ENCODE measurements around the gene CCDC69. TPM values are rescaled to one million over a fixed set of nuclear protein-coding genes. Genes with fewer than 3 reads are reported as not detected.
"Not testable (repeated sequence)": the region's sequence is repeated elsewhere in the genome, so short reads cannot be mapped to it uniquely, and the experiment has no call there.

Gene CCDC69
- total and polyA plus RNA-seq, 3 experiments from 2014 or later: 47.9 to 134 (median 50.5) TPM

DNA sequence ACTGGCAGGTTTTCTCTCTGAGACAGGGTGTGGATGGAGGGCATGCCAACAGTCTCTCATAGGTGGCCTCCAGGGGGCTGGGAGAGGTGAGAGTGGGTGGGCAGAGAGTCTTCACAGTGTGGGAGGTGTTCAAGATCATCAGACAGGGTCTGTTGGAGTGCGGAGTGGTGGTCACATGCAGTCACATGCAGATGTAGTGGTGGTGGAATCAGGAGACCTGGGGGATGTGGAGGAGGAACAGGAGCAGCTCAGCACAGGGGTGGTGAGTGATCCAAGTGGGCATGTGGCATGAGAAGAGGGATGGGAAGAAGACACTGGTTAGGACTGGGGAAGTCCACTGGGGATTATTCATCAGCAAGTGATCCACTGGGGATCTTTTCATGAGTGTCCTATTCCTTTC, 34.9 kb upstream of the CCDC69 start:
- Histone ChIP-seq H3K4me3 (ENCODE audit: low read length) (no peak overlapping the region), H3K27me3 (ENCODE audit: insufficient read depth, low read length, poor library complexity, severe bottlenecking) (no peaks in the 10 kb centered on the region), H3K4me1 (ENCODE audit: insufficient read depth, low read length) (peaks cover 5% of the 10 kb centered on the region), H3K9me3 (ENCODE audit: low read length) (no peaks in the 10 kb centered on the region), H3K36me3 (ENCODE audit: insufficient read depth, low read length) (no peaks in the 10 kb centered on the region), H3K27ac (ENCODE audit: low read depth, low read length) (no peak overlapping the region)
- H3K4me1 Mint-ChIP-seq: peaks cover 4 to 22% (median 5%) of the 10 kb centered on the region in 3 donors
- POLR2A ChIA-PET: no interaction called here
- no peak for DNase-seq
- no peak overlapping the region for H3K4me3 Mint-ChIP-seq
- no peaks in the 10 kb centered on the region for H3K27me3 Mint-ChIP-seq
- peak overlapping the region in 1 of 8 donors; percentile 40 for H3K27ac Mint-ChIP-seq
- CTCF ChIA-PET: no interaction called here
- no peaks in the 10 kb centered on the region for H3K9me3 Mint-ChIP-seq
- H3K36me3 Mint-ChIP-seq: peaks cover 0 to 28% (median 5%) of the 10 kb centered on the region in 3 donors

- DNase-seq: no peak
- Mint-ChIP-seq H3K9me3 (no peaks in the 10 kb centered on the region), H3K36me3 (peaks cover 0 to 25% (median 2%) of the 10 kb centered on the region in 3 donors), H3K4me1 (peaks cover 11 to 28% (median 11%) of the 10 kb centered on the region in 3 donors), H3K27ac (no peak overlapping the region), H3K27me3 (no peaks in the 10 kb centered on the region), H3K4me3 (no peak overlapping the region)
- CTCF ChIA-PET: no interaction called here
- Histone ChIP-seq H3K36me3 (ENCODE audit: insufficient read depth, low read length) (no peaks in the 10 kb centered on the region), H3K4me3 (ENCODE audit: low read length) (no peak overlapping the region), H3K9me3 (ENCODE audit: low read length) (no peaks in the 10 kb centered on the region), H3K4me1 (ENCODE audit: insufficient read depth, low read length) (peaks cover 11% of the 10 kb centered on the region), H3K27ac (ENCODE audit: low read depth, low read length) (no peak overlapping the region), H3K27me3 (ENCODE audit: insufficient read depth, low read length, poor library complexity, severe bottlenecking) (no peaks in the 10 kb centered on the region)
- POLR2A ChIA-PET: no interaction called here
These were observed 34.3 kb upstream of the CCDC69 start for GRCh38 chr5:151258201-151258611.

DNA sequence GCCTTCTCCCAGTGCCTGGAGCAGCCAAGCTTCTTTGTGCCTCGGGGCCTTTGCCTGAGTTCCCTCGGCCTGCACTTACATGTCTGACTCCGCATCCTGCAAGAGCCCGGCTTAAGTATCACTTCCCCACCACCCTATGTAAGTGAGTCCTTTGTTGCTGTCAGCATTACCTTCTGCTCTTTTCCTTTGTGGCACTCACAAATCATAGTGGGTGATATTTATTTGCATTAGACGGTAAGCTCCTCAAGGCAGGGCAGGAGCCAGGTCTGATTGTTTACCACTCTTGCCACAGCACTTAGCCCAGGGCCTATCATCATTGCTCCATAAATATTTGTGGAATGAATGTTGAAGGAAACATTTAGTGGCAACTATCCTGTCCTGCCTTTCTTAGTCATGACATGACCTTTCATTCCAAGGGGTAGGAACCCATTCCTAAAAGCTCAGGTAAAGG, 33.9 kb upstream of the CCDC69 start:
- H3K36me3 ChIP-seq (ENCODE audit: insufficient read depth, low read length): no peaks in the 10 kb centered on the region
- no peaks in the 10 kb centered on the region for H3K9me3 Mint-ChIP-seq
- ChIA-PET POLR2A (no interaction called here), CTCF (interaction anchor here (1.4 kb wide), 1 partner anchor 19 kb away, joined by 3 read pairs; no protein-coding TSS in a partner anchor)
- peaks cover 13% of the 10 kb centered on the region for H3K4me1 ChIP-seq (ENCODE audit: insufficient read depth, low read length)
- H3K4me3 ChIP-seq (ENCODE audit: low read length): no peak overlapping the region
- H3K36me3 Mint-ChIP-seq: peaks cover 0 to 28% (median 2%) of the 10 kb centered on the region in 3 donors
- no peaks in the 10 kb centered on the region for H3K9me3 ChIP-seq (ENCODE audit: low read length)
- H3K27ac ChIP-seq (ENCODE audit: low read depth, low read length): no peak overlapping the region
- no peak overlapping the region for H3K27ac Mint-ChIP-seq
- H3K27me3 Mint-ChIP-seq: no peaks in the 10 kb centered on the region
- H3K27me3 ChIP-seq (ENCODE audit: insufficient read depth, low read length, poor library complexity, severe bottlenecking): no peaks in the 10 kb centered on the region
- H3K4me1 Mint-ChIP-seq: peaks cover 15 to 32% (median 15%) of the 10 kb centered on the region in 3 donors
- DNase-seq: no peak
- peak overlapping the region in 1 of 7 donors; percentile 51 for H3K4me3 Mint-ChIP-seq

DNA sequence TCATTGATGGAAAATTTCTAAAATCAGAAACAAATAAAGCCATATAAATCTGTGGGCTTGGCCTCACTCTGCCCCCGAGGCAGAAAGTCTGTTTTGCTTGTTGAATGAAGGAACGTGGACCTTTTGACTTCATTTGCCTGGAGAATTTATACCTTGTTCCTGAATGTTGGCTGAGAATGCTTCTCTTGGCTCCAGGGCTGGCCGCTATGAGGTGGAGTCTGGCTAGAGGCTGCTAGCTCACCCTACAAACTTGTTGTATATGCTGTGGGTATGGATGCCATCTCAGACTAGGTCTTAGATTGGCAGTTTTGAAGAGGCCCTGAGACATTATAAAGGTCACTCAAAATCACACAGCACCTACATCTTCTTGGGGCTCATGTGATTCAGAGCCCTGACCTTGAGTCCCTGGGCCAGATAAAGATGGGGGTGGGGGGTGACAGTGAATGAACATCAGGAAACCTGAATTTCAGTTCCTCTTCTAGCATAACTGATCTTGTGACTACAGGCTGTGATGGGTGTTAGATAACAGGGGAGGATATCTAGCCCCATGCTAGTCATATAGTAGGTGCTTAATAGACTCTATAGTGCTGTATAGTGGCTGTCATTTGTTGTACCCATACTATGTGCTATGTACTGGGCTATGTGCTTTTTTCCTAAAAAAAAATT, 31.9 kb upstream of the CCDC69 start:
- Mint-ChIP-seq H3K9me3 (no peaks in the 10 kb centered on the region), H3K4me3 (peak overlapping the region in 1 of 7 donors; percentile 29), H3K4me1 (peaks cover 27 to 49% (median 30%) of the 10 kb centered on the region in 3 donors), H3K36me3 (peaks cover 0 to 19% (median 0%) of the 10 kb centered on the region in 3 donors), H3K27ac (no peak overlapping the region), H3K27me3 (no peaks in the 10 kb centered on the region)
- POLR2A ChIA-PET: no interaction called here
- CTCF ChIA-PET: no interaction called here
- Histone ChIP-seq H3K36me3 (ENCODE audit: insufficient read depth, low read length) (no peaks in the 10 kb centered on the region), H3K4me3 (ENCODE audit: low read length) (no peak overlapping the region), H3K4me1 (ENCODE audit: insufficient read depth, low read length) (peaks cover 28% of the 10 kb centered on the region), H3K9me3 (ENCODE audit: low read length) (no peaks in the 10 kb centered on the region), H3K27ac (ENCODE audit: low read depth, low read length) (no peak overlapping the region), H3K27me3 (ENCODE audit: insufficient read depth, low read length, poor library complexity, severe bottlenecking) (no peaks in the 10 kb centered on the region)
- no peak for DNase-seq

DNA sequence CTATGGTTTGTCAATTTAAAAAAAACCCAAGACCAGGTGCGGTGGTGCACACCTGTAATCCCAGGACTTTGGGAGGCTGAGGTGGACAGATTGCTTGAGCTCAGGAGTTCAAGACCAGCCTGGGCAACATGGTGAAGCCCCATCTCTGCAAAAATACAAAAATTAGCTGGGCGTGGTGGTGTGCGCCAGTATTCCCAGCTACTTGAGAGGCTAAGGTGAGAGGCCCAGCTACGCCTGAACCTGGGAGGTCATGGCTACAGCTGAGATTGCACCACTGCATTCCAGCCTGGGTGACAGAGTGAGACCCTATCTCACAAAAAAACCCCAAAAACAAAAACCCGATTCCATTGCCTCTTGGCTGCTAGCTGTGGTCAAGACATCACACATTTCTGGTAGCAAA, 31.1 kb upstream of the CCDC69 start:
- H3K9me3 ChIP-seq (ENCODE audit: low read length); H3K4me3 Mint-ChIP-seq; DNase-seq; H3K27ac ChIP-seq (ENCODE audit: low read depth, low read length); CTCF ChIA-PET; H3K27me3 ChIP-seq (ENCODE audit: insufficient read depth, low read length, poor library complexity, severe bottlenecking); H3K27ac Mint-ChIP-seq; H3K4me3 ChIP-seq (ENCODE audit: low read length); H3K27me3 Mint-ChIP-seq; H3K36me3 ChIP-seq (ENCODE audit: insufficient read depth, low read length); H3K9me3 Mint-ChIP-seq: not testable (repeated sequence)
- Mint-ChIP-seq H3K4me1 (peaks cover 33 to 56% (median 36%) of the 10 kb centered on the region in 3 donors), H3K36me3 (peaks cover 0 to 17% (median 0%) of the 10 kb centered on the region in 3 donors)
- peaks cover 30% of the 10 kb centered on the region for H3K4me1 ChIP-seq (ENCODE audit: insufficient read depth, low read length)
- POLR2A ChIA-PET: interaction anchor here (0.6 kb wide), 1 partner anchor 30 kb away, joined by 8 read pairs; no protein-coding TSS in a partner anchor

GRCh38 chr5:151254556-151254955, 30.7 kb upstream of the CCDC69 start:
- Histone ChIP-seq H3K36me3 (ENCODE audit: insufficient read depth, low read length) (no peaks in the 10 kb centered on the region), H3K27me3 (ENCODE audit: insufficient read depth, low read length, poor library complexity, severe bottlenecking) (no peaks in the 10 kb centered on the region), H3K9me3 (ENCODE audit: low read length) (no peaks in the 10 kb centered on the region), H3K4me3 (ENCODE audit: low read length) (no peak overlapping the region), H3K27ac (ENCODE audit: low read depth, low read length) (no peak overlapping the region), H3K4me1 (ENCODE audit: insufficient read depth, low read length) (peaks cover 30% of the 10 kb centered on the region)
- Mint-ChIP-seq H3K27me3 (no peaks in the 10 kb centered on the region), H3K4me3 (peak overlapping the region in 1 of 7 donors; percentile 87), H3K4me1 (peaks cover 33 to 57% (median 36%) of the 10 kb centered on the region in 3 donors), H3K36me3 (peaks cover 0 to 13% (median 0%) of the 10 kb centered on the region in 3 donors), H3K27ac (no peak overlapping the region), H3K9me3 (no peaks in the 10 kb centered on the region)
- POLR2A ChIA-PET: interaction anchor here (0.6 kb wide), 1 partner anchor 30 kb away, joined by 8 read pairs; no protein-coding TSS in a partner anchor
- CTCF ChIA-PET: interaction anchor here (1.0 kb wide), 1 partner anchor 14 kb away, joined by 3 read pairs; no protein-coding TSS in a partner anchor
- no peak for DNase-seq

GRCh38 chr5:151253605-151253950, 29.7 kb upstream of the CCDC69 start:
- peaks cover 30% of the 10 kb centered on the region for H3K4me1 ChIP-seq (ENCODE audit: insufficient read depth, low read length)

More at GRCh38 chr5:151253605-151253950, 29.7 kb upstream of the CCDC69 start:
- no peak for DNase-seq
- Mint-ChIP-seq H3K9me3 (no peaks in the 10 kb centered on the region), H3K36me3 (peaks cover 0 to 6% (median 0%) of the 10 kb centered on the region in 3 donors), H3K4me3 (peak overlapping the region; percentile 87 to 97 (median 91)), H3K27me3 (no peaks in the 10 kb centered on the region), H3K27ac (peak overlapping the region in 7 of 8 donors; percentile 72 to 93 (median 86)), H3K4me1 (peaks cover 33 to 57% (median 36%) of the 10 kb centered on the region in 3 donors)
- H3K27ac ChIP-seq (ENCODE audit: low read depth, low read length): peak overlapping the region; percentile 66
- ChIA-PET POLR2A (interaction anchor here (0.9 to 1.6 kb wide), 3 partner anchors 40 to 112 kb away, joined by 4 to 13 read pairs (median 6); no protein-coding TSS in a partner anchor), CTCF (interaction anchor here (1.0 to 1.9 kb wide), 4 partner anchors 13 to 128 kb away, joined by 3 to 11 read pairs (median 4); no protein-coding TSS in a partner anchor)
- H3K4me3 ChIP-seq (ENCODE audit: low read length): peak overlapping the region; percentile 97
- H3K27me3 ChIP-seq (ENCODE audit: insufficient read depth, low read length, poor library complexity, severe bottlenecking): no peaks in the 10 kb centered on the region
- no peaks in the 10 kb centered on the region for H3K36me3 ChIP-seq (ENCODE audit: insufficient read depth, low read length)
- no peaks in the 10 kb centered on the region for H3K9me3 ChIP-seq (ENCODE audit: low read length)

All from CD8-positive, alpha-beta memory T cell (primary cell).